ENCODE measurements around the gene SGF29.

GRCh38 chr16:28569968-28570752 lies 16.4 kb downstream of the SGF29 start:
- TF ChIP-seq CTCF (IDR thresholded peaks at IDR 0.05) = no peak
- no peak for TF ChIP-seq POLR2A (IDR thresholded peaks at IDR 0.05)
